H1 (cell line): ENCODE measurements around the gene HMX1. TPM values are rescaled to one million over a fixed set of nuclear protein-coding genes. Genes with fewer than 3 reads are reported as not detected.

Experiments
- JUN ChIP-seq: IDR thresholded peaks from 2 replicates; pipeline ENCODE4 v1.6.1; 2011; ENCODE audit warnings: low read depth, mild to moderate bottlenecking, improper control_type of control experiment, low read length
- polyA plus RNA-seq, 7 experiments: library from polyadenylated mRNA; depleted of rRNA in 3 of 7; stranded (reverse) in 5 of 7; unstranded in 2 of 7; fragments of >200 nt in 5 of 7; fragments of 200-250 nt in 2 of 7; gene quantifications; 1 replicate in 5 of 7; 2 replicates in 1 of 7; 4 replicates in 1 of 7; pipeline versions ENCODE4 v1.2.1 to v1.2.3, GENCODE V29; 2011 to 2013; ENCODE audit warnings: missing spikeins in 2 of 7, mixed read lengths in 2 of 7
- total RNA-seq: library from RNA; stranded (reverse); fragmentation: NEBNext Ultra II Directional; extraction: Animal tissue kit (Norgen Biotek cat#: 25700); gene quantifications from 2 replicates; pipeline ENCODE4 v1.2.1, GENCODE V29; 2021
- TF ChIP-seq, protein P1 (sequence below): fragments of 300-600 bp; sonication (generic); IDR thresholded peaks from 2 replicates; pipeline ENCODE4 v1.7.1; 2012; ENCODE audit warnings: low read length, moderate library complexity, mild to moderate bottlenecking, inconsistent platforms; ENCODE audit not compliant: insufficient replicate concordance

HMX1 gene
- total and polyA plus RNA-seq, 2 of the 8 experiments (the other 6 are each of a cell fraction or from before 2014, with no cell fraction given) = 0.26 TPM; not detected in 1

GRCh38 chr4:8818063-8818881 is 53.4 kb downstream of the HMX1 start (continued):
- TF ChIP-seq, protein P1, sequence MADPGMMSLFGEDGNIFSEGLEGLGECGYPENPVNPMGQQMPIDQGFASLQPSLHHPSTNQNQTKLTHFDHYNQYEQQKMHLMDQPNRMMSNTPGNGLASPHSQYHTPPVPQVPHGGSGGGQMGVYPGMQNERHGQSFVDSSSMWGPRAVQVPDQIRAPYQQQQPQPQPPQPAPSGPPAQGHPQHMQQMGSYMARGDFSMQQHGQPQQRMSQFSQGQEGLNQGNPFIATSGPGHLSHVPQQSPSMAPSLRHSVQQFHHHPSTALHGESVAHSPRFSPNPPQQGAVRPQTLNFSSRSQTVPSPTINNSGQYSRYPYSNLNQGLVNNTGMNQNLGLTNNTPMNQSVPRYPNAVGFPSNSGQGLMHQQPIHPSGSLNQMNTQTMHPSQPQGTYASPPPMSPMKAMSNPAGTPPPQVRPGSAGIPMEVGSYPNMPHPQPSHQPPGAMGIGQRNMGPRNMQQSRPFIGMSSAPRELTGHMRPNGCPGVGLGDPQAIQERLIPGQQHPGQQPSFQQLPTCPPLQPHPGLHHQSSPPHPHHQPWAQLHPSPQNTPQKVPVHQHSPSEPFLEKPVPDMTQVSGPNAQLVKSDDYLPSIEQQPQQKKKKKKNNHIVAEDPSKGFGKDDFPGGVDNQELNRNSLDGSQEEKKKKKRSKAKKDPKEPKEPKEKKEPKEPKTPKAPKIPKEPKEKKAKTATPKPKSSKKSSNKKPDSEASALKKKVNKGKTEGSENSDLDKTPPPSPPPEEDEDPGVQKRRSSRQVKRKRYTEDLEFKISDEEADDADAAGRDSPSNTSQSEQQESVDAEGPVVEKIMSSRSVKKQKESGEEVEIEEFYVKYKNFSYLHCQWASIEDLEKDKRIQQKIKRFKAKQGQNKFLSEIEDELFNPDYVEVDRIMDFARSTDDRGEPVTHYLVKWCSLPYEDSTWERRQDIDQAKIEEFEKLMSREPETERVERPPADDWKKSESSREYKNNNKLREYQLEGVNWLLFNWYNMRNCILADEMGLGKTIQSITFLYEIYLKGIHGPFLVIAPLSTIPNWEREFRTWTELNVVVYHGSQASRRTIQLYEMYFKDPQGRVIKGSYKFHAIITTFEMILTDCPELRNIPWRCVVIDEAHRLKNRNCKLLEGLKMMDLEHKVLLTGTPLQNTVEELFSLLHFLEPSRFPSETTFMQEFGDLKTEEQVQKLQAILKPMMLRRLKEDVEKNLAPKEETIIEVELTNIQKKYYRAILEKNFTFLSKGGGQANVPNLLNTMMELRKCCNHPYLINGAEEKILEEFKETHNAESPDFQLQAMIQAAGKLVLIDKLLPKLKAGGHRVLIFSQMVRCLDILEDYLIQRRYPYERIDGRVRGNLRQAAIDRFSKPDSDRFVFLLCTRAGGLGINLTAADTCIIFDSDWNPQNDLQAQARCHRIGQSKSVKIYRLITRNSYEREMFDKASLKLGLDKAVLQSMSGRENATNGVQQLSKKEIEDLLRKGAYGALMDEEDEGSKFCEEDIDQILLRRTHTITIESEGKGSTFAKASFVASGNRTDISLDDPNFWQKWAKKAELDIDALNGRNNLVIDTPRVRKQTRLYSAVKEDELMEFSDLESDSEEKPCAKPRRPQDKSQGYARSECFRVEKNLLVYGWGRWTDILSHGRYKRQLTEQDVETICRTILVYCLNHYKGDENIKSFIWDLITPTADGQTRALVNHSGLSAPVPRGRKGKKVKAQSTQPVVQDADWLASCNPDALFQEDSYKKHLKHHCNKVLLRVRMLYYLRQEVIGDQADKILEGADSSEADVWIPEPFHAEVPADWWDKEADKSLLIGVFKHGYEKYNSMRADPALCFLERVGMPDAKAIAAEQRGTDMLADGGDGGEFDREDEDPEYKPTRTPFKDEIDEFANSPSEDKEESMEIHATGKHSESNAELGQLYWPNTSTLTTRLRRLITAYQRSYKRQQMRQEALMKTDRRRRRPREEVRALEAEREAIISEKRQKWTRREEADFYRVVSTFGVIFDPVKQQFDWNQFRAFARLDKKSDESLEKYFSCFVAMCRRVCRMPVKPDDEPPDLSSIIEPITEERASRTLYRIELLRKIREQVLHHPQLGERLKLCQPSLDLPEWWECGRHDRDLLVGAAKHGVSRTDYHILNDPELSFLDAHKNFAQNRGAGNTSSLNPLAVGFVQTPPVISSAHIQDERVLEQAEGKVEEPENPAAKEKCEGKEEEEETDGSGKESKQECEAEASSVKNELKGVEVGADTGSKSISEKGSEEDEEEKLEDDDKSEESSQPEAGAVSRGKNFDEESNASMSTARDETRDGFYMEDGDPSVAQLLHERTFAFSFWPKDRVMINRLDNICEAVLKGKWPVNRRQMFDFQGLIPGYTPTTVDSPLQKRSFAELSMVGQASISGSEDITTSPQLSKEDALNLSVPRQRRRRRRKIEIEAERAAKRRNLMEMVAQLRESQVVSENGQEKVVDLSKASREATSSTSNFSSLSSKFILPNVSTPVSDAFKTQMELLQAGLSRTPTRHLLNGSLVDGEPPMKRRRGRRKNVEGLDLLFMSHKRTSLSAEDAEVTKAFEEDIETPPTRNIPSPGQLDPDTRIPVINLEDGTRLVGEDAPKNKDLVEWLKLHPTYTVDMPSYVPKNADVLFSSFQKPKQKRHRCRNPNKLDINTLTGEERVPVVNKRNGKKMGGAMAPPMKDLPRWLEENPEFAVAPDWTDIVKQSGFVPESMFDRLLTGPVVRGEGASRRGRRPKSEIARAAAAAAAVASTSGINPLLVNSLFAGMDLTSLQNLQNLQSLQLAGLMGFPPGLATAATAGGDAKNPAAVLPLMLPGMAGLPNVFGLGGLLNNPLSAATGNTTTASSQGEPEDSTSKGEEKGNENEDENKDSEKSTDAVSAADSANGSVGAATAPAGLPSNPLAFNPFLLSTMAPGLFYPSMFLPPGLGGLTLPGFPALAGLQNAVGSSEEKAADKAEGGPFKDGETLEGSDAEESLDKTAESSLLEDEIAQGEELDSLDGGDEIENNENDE = no peak
- no peak for TF ChIP-seq JUN
